ENCODE data around the gene GALK2.
"Not testable (repeated sequence)": the region's sequence is repeated elsewhere in the genome, so short reads cannot be mapped to it uniquely, and the experiment has no call there.

GALK2 gene

DNA sequence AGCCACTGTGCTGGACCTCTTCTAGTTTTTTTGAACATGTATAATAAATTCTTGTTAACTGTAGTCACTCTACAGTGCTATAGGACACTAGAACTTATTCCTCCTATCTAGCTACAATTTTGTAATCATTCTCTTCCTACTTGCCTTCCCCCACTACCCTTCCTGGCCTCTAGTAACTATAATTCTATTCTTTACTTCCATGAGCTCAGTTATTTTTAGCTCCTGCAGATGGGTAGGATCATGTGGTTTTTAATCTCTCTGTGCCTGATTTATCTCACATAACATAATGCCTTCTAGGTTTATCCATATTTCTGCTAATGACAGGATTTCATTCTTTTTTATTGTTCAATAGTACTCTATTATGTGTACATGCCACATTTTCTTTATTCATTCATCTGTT, 139.8 kb downstream of the GALK2 start:
- H3K4me3 ChIP-seq (ENCODE audit: low read length), result no peak overlapping the region
- DNase-seq (ENCODE audit: low read depth, low spot score), result no peak

DNA sequence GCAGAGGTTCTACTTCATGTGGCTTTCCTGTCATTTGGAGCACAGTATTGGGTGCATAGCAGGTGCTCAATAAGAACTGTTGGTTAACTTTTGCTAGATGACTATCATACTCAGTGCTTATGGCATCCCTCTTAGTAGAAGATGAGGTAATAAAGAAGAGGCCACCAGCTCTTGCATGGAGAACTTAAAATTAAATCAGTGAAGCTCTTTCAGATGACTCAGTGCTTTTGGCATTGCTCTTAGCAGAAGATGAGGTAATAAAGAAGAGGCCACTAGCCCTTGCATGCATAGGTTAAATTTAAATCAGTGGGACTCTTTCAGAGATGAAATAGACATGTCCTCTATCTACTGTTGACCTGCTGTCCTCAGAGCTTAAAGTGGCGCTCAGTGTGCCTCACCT, 143.6 kb downstream of the GALK2 start:
- peak; percentile 26 for DNase-seq (ENCODE audit: low read depth, low spot score)
- no peak overlapping the region for H3K4me3 ChIP-seq (ENCODE audit: low read length)

DNA sequence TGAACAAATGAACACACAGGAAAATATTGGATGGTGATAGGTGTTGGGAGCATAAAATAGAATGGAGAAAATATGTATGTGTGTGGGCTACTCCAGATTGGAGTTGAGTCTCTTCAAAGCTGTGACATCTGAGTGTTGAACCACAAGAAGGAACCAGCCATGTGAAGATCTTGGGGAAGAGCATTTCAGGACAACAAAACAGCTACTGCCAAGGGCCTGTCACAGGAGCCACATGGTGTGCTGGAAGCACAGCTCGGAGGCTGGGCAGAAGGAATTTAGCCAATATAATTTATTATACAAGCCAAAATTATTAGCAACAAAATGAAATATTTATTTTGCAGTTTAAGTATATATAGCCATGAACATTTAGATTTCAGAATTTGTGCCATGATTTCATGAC, 144.7 kb downstream of the GALK2 start:
- no peak overlapping the region for H3K4me3 ChIP-seq (ENCODE audit: low read length)
- no peak for DNase-seq (ENCODE audit: low read depth, low spot score)

DNA sequence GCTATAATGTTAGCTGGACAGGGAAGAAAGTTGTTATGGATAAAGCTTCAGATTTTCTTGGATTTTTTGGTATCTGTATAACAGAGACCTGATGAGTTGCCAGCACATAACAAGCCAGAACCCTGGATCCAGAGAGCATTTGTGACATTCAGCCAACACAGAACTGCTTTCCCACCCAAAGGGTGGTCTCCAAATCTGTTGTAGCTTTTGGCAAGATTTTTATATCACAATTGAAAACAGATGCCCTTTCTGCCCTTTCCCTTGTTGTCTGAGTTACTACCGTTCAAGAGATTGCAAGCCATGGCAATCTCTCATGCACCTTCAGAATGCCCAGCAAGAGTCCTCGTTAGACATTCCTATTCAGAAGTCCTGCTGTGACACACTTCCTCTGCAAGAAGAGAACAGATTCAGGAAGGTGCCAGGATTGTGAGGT, 145.4 kb downstream of the GALK2 start:
- no peak for DNase-seq (ENCODE audit: low read depth, low spot score)
- no peak overlapping the region for H3K4me3 ChIP-seq (ENCODE audit: low read length)

DNA sequence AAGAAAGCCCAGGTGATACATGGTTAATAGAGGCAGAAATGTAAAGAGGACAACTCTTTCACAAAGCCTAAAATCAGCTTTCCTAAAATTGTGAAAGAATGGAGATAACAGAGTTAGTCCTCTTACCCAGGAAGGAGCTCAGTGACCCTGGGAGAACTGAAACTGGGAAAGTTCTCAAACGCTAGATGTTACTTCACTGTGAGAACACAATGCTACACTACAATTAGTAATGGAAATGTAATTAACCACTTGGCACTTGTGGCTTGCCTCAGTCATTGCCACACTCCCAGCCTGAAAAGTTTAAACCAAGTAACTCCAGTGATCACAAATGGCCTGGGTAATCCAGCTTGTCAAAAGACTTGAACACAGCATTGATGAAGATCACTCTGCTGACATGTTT, 150.3 kb downstream of the GALK2 start:
- DNase-seq (ENCODE audit: low read depth, low spot score), result no peak
- H3K4me3 ChIP-seq (ENCODE audit: low read length), result no peak overlapping the region

DNA sequence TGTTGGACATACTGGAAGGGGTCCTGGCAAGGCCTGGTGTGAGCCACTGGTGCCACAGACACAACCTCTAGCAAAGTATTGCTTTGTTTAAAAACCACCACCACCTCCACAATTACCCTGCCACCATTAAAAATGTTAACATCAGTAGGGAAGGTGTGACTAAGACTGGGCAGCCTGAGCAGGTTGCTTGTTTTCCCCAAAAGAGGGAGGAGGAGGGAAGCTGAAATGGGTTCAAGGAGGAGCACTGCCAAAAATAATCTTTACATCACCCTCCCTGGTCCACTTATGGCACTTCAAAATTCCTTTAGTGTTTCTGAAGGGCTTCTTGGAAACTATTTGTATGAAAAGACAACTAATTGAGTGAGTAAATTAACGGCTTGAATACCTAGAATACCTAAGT, 153.2 kb downstream of the GALK2 start:
- H3K4me3 ChIP-seq (ENCODE audit: low read length), result no peak overlapping the region
- DNase-seq (ENCODE audit: low read depth, low spot score), result no peak

DNA sequence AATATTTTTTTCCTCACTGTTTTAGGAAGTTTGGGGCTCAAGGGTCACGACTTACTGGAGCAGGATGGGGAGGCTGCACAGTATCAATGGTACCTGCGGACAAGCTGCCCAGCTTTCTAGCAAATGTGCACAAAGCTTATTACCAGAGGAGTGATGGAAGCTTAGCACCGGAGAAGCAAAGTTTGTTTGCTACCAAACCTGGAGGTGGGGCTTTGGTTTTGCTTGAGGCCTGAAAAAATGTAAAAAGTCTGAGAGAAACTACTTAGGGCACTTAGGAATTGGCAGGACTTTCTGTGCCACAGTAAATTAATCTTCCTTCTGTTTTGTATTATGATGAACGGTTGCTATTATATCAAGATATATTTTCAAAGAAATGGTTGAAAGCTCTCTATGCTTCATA, 157.9 kb downstream of the GALK2 start:
- H3K4me3 ChIP-seq (ENCODE audit: low read length), result no peak overlapping the region
- no peak for DNase-seq (ENCODE audit: low read depth, low spot score)

DNA sequence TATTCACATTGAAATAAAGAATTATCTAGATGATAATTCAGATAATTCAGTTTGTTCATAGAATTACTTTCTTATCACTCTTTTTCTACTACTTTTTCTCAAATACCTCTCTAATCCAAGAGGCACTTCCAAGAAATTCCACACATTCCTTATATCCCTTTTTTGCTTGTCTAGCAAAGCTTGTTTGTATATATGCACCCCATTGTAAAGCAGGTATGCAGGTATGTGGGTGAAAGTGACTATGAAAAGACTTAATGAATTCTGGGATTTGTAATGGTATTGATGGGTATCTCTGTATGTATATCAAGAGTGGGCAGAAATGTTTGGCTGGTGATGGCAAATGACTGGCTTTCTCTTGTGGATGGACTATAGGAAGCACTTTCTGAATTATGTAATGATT, 158.9 kb downstream of the GALK2 start:
- DNase-seq (ENCODE audit: low read depth, low spot score), result no peak
- H3K4me3 ChIP-seq (ENCODE audit: low read length), result no peak overlapping the region

DNA sequence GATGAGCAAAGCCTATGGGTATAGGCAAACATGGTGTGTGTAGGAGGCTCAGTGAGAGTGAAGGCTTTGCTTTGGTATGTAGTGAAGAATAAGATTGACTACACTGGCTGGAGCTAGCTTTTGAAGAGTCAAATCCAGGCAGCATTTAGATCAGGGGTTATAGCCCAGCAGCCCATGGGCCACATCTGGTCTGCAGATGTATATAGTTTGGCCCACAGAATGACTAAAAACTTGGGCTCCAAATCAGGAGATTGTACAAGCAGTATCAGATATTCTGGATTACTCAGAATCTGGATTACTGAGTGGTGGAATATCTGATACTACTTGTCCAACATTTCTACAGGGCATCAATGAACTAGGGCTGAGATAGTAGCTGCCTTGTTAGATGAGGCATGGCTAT, 160.1 kb downstream of the GALK2 start:
- DNase-seq (ENCODE audit: low read depth, low spot score), result no peak
- H3K4me3 ChIP-seq (ENCODE audit: low read length), result no peak overlapping the region

DNA sequence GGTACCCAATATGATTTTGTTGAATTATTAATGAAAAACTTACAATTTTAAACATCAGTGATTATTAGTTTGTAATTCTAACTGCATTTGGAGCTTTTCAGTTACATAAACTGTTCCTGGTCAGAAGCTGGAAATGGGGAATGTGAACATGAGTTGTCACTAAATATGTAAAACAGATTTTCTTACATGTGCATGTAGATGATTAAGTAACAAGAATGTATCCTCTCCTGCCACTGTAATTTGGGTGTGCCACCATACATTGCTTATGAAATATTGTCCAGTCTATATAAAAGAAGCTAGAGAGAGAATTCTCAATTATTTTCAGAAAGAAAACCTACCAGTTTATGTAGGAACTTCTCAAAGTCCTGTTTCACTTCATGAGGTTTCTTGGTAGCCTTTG, 161.4 kb downstream of the GALK2 start:
- no peak for DNase-seq (ENCODE audit: low read depth, low spot score)
- no peak overlapping the region for H3K4me3 ChIP-seq (ENCODE audit: low read length)

DNA sequence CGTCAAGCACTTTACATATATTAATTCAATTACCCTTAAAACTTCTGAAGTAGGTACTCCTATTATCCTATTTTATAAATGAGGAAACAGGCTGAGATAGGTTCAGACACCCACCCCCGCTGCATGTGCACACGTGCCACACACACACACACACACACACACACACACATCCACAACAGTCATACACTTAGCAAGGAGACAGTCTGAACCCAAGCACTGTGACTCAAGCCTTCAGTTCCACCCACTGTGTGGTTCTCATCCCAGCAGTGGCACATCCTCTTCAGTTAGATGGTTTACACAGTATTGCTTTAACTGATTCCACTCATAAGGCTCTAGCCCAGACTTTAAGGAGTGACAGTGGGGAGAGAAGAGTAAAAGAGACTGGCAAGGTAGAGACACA, 161.9 kb downstream of the GALK2 start:
- DNase-seq (ENCODE audit: low read depth, low spot score), result no peak
- no peak overlapping the region for H3K4me3 ChIP-seq (ENCODE audit: low read length)

DNA sequence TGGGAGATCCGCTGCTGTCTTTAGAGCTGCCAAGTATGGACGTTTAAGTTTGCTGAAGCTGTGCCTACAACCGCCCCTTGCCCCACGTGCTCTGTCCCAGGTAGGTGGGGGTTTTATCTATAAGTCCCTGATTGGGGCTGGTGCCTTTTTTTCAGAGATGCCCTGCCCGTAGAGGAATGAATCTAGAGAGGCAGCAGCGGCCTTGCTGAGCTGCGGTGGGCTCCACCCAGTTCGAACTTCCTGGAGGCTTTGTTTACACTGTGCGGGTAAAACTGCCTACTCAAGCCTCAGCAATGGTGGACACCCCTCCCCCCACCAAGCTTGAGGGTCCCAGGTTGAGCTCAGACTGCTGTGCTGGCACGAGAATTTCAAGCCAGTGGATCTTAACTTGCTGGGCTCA, 169.6 kb downstream of the GALK2 start:
- no peak for DNase-seq (ENCODE audit: low read depth, low spot score)
- H3K4me3 ChIP-seq (ENCODE audit: low read length), result no peak overlapping the region

DNA sequence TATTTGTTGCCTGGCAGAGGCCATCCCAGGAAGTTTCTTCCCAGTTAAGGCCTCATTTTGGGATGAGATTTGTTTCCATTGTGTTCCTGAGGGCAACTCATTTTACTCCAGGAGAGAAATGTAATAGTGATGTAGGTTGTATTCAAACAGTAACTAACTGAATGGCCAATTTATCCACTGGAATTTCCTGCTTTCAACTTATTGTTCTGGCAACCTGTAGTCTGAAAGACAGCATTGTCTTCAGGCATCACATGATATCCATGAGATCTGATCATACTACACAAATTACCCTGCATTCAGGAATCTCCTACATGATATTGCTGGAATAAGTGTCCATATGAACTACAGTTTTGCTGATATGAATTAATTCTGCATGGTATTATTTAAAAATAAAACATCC, 173.5 kb downstream of the GALK2 start:
- no peak for DNase-seq (ENCODE audit: low read depth, low spot score)
- no peak overlapping the region for H3K4me3 ChIP-seq (ENCODE audit: low read length)

DNA sequence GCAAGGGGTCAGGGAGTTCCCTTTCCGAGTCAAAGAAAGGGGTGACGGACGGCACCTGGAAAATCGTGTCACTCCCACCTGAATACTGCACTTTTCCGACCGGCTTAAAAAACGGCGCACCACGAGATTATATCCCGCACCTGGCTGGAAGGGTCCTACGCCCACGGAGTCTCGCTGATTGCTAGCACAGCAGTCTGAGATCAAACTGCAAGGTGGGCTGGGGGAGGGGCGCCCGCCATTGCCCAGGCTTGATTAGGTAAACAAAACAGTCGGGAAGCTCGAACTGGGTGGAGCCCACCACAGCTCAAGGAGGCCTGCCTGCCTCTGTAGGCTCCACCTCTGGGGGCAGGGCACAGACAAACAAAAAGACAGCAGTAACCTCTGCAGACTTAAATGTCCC, 184.4 kb downstream of the GALK2 start:
- DNase-seq (ENCODE audit: low read depth, low spot score), result not testable (repeated sequence)

DNA sequence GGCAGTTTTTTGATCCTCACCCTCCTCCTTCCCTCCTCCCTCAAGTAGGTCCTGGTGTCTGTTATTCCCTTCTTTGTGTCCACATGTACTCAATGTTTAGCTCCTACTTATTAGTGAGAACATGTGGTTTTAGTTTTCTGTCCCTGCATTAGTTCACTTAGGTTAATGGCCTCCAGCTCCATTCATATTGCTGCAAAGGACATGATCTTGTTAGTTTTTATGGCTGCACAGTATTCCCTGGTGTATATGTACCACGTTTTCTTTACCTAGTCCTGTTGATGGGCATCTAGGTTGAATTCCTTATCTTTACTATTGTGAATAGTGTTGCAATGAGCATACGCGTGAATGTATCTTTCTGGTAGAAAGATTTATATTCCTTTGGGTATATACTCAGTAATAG, 191.3 kb downstream of the GALK2 start:
- H3K4me3 ChIP-seq (ENCODE audit: low read length), result no peak overlapping the region

More for the DNA sequence above, 184.4 kb downstream of the GALK2 start:
- H3K4me3 ChIP-seq (ENCODE audit: low read length), result not testable (repeated sequence)

DNA sequence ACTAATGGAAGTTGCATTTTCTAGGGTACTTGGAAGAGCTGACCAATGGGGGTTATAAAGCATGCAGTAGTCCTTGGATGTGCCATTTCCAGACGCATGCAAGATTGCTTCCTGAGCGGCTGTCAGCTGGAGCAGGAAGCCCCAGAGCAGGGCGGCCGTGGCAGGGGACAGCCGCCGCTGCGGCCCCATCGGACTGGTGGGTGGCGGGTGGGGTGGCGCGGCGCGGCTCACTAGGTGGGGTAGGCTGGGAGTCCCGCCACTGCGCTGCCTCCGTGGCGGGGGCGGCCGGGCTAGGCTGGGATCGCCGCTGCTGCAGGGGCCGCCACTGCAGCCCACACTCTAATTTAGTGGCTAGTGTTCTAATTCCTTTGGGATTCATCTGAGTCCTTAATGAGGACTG, 196.4 kb downstream of the GALK2 start:
- no peak overlapping the region for H3K4me3 ChIP-seq (ENCODE audit: low read length)
- no peak for DNase-seq (ENCODE audit: low read depth, low spot score)

More for the DNA sequence above, 191.3 kb downstream of the GALK2 start:
- DNase-seq (ENCODE audit: low read depth, low spot score), result no peak

DNA sequence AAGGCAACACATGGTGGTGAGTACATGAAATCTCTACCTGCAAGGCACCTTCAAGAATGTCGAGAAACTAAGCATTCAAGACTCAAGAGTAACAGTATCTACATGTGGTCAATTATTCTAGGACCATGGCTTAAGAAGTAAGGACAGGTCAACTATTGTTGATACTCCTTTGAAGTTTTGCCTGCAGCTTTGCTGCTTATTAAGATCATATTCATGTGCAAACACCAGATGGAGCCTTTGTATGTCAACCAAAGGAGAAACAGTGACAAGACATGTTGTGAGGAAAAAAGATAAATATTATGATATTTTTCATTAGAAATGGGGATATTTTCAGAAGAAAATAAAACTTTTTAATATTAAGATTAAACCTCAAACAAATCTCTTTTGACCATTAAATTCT, 200.7 kb downstream of the GALK2 start:
- peak; percentile 1 for DNase-seq (ENCODE audit: low read depth, low spot score)
- H3K4me3 ChIP-seq (ENCODE audit: low read length), result no peak overlapping the region

DNA sequence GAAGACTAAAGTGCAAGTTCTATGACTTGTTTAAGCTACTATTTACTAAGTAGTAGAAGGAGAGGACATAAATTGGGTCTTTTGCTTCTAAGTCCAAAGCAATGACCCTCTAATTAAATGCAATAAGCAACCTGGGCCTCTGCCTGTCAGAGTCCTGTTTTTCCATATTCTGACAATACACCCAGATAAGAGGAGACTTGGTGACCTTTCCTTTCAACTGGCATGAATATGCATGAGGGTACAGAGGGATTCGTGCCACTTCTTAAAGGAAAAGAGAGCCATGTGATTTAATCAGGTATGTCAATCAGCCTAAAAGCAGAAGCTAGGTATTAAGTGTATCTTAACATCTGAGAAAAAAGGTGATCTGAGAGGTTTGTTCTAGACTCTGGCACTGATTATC, 202.3 kb downstream of the GALK2 start:
- H3K4me3 ChIP-seq (ENCODE audit: low read length), result no peak overlapping the region
- no peak for DNase-seq (ENCODE audit: low read depth, low spot score)

DNA sequence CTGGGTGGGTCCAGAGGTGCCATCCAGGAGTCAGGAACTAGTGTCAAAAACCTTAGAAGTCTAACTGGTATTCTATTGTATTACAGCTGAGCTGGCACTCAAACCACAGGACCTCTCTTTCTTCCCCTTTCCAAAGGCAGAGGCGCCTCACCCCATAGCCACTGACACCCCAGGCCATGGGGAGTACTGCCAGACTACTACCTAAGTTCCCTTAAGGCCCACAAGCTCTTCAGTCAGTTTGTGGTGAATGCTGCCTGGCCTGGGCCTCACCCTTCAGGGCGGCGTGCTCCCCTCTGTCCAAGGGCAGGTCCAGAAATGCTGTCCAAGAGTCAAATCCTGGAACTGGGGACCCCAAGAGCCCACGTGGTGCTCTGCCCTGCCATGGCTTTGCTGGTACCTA, 209.9 kb downstream of the GALK2 start:
- H3K4me3 ChIP-seq (ENCODE audit: low read length), result no peak overlapping the region
- DNase-seq (ENCODE audit: low read depth, low spot score), result no peak

DNA sequence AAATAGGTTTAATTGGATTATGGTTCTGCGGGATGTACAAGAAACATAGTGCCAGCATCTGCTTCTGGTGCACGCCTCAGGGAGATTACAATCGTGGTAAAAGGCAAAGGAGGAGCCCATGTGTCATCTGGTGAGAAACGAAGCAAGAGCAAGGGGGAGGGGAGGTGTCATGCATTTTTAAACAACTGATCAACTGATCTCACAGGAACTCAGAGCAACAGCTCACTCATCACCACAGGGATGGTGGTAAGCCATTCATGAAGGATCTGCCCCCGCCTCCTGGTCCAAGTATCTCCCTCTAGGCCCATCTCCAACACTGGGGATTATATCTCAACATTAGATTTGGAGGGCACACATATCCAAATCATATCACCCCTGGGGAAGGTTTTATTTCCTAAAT, 210.9 kb downstream of the GALK2 start:
- H3K4me3 ChIP-seq (ENCODE audit: low read length), result no peak overlapping the region
- DNase-seq (ENCODE audit: low read depth, low spot score), result peak; percentile 1

Measured in Jurkat, Clone E6-1 (cell line).